ENCODE data around the gene TMC3. TPM values are rescaled to one million over a fixed set of nuclear protein-coding genes. Genes with fewer than 3 reads are reported as not detected.

The TMC3 gene
- total RNA-seq, 2 experiments from 2014 or later, result not detected

GRCh38 chr15:81356252-81356651 is 17.8 kb downstream of the TMC3 start:
- Histone ChIP-seq H3K4me1 (ENCODE audit: insufficient read depth, low read length, poor library complexity, severe bottlenecking) (no peaks in the 10 kb centered on the region), H3K27ac (ENCODE audit: low read depth, low read length, poor library complexity, severe bottlenecking) (no peak overlapping the region), H3K9me2 (ENCODE audit: insufficient read depth, low read length) (no peaks in the 10 kb centered on the region; the same call in 1 of the 2 replicates), H3K4me2 (ENCODE audit: low read length) (no peak overlapping the region), H3K36me3 (ENCODE audit: insufficient read depth, low read length) (no peaks in the 10 kb centered on the region), H4K20me1 (ENCODE audit: insufficient read depth, low read length) (no peaks in the 10 kb centered on the region), H3K4me3 (ENCODE audit: low read depth, low read length, poor library complexity, severe bottlenecking) (no peak overlapping the region), H2AFZ (ENCODE audit: low read length) (no peak overlapping the region), H3K9me3 (ENCODE audit: low read length) (no peaks in the 10 kb centered on the region), H3K79me2 (ENCODE audit: insufficient read depth, low read depth, low read length) (no peaks in the 10 kb centered on the region)
- no peak for TF ChIP-seq EZH2phosphoT487 (IDR thresholded peaks at IDR 0.05; ENCODE audit: borderline replicate concordance, low read depth, low read length)
- no peak for TF ChIP-seq CTCF (conservative IDR thresholded peaks at IDR 0.05; ENCODE audit: low read length)
- CTCF ChIA-PET (ENCODE audit: unreplicated experiment), result no interaction called here
- POLR2A ChIA-PET, result interaction anchor here (1.2 to 1.5 kb wide), 2 partner anchors 15 to 90 kb away, joined by 3 to 4 read pairs; no protein-coding TSS in a partner anchor
- BruUV-seq (replicated peaks), result no TSS peak
- intact Hi-C loops (cut with micrococcal nuclease; ENCODE audit: unreplicated experiment), result no loop called here
- DNase-seq (ENCODE audit: low spot score), result no peak

GRCh38 chr15:81351651-81352050 is 22.4 kb downstream of the TMC3 start:
- intact Hi-C loops (cut with micrococcal nuclease; ENCODE audit: unreplicated experiment), result no loop called here

More at GRCh38 chr15:81351651-81352050, 22.4 kb downstream of the TMC3 start:
- DNase-seq (ENCODE audit: low spot score), result no peak
- Histone ChIP-seq H3K9me3 (ENCODE audit: low read length) (no peaks in the 10 kb centered on the region), H3K79me2 (ENCODE audit: insufficient read depth, low read depth, low read length) (no peaks in the 10 kb centered on the region), H3K27ac (ENCODE audit: low read depth, low read length, poor library complexity, severe bottlenecking) (no peak overlapping the region), H3K9me2 (ENCODE audit: insufficient read depth, low read length) (no peaks in the 10 kb centered on the region), H3K4me1 (ENCODE audit: insufficient read depth, low read length, poor library complexity, severe bottlenecking) (no peaks in the 10 kb centered on the region), H3K36me3 (ENCODE audit: insufficient read depth, low read length) (no peaks in the 10 kb centered on the region), H3K4me3 (ENCODE audit: low read depth, low read length, poor library complexity, severe bottlenecking) (no peak overlapping the region), H3K4me2 (ENCODE audit: low read length) (no peak overlapping the region), H2AFZ (ENCODE audit: low read length) (no peak overlapping the region), H4K20me1 (ENCODE audit: insufficient read depth, low read length) (no peaks in the 10 kb centered on the region)
- ChIA-PET POLR2A (no interaction called here), CTCF (ENCODE audit: unreplicated experiment) (no interaction called here)
- BruUV-seq (replicated peaks), result no TSS peak
- no peak for TF ChIP-seq CTCF (conservative IDR thresholded peaks at IDR 0.05; ENCODE audit: low read length)
- no peak for TF ChIP-seq EZH2phosphoT487 (IDR thresholded peaks at IDR 0.05; ENCODE audit: borderline replicate concordance, low read depth, low read length)
